HEK293 (cell line): ENCODE measurements around the gene AKAP6.

Experiments used
- CTCF ChIP-seq: fragments of 450-650 bp; formaldehyde crosslinking; IDR thresholded peaks from 2 replicates; pipeline ENCODE4 v1.5.1; 2016; ENCODE audit warnings: missing biosample characterization, missing genetic modification characterization
- PRDM1 ChIP-seq: fragments of 450-650 bp; formaldehyde crosslinking; IDR thresholded peaks from 2 replicates; pipeline ENCODE4; 2016; ENCODE audit warnings: missing biosample characterization, missing genetic modification characterization
- ZNF16 ChIP-seq: fragments of 450-650 bp; formaldehyde crosslinking; IDR thresholded peaks from 2 replicates; pipeline ENCODE4 v1.5.1; 2016; ENCODE audit warnings: low read depth, missing biosample characterization, missing genetic modification characterization
- ZNF18 ChIP-seq: fragments of 450-650 bp; formaldehyde crosslinking; IDR thresholded peaks from 2 replicates; pipeline ENCODE4 v1.5.1; 2016; ENCODE audit warnings: missing biosample characterization, missing genetic modification characterization
- ZNF488 ChIP-seq: fragments of 450-650 bp; formaldehyde crosslinking; IDR thresholded peaks from 2 replicates; pipeline ENCODE4 v1.5.1; 2016; ENCODE audit warnings: missing biosample characterization, missing genetic modification characterization
- ZSCAN30 ChIP-seq: fragments of 450-650 bp; IDR thresholded peaks from 2 replicates; pipeline ENCODE4 v1.5.1; 2018; ENCODE audit warnings: missing biosample characterization, mild to moderate bottlenecking, missing genetic modification characterization, moderate library complexity
- TF ChIP-seq, protein P1 (sequence below): fragments of 450-650 bp; formaldehyde crosslinking; IDR thresholded peaks from 2 replicates; pipeline ENCODE4 v1.5.1; 2016; ENCODE audit warnings: missing biosample characterization, missing genetic modification characterization

GRCh38 chr14:32337759-32338158 lies 8.7 kb downstream of the AKAP6 start:
- TF ChIP-seq CTCF (tag by site-specific recombination), result no peak
- no peak for TF ChIP-seq ZNF488 (tag by site-specific recombination)
- TF ChIP-seq, protein P1, sequence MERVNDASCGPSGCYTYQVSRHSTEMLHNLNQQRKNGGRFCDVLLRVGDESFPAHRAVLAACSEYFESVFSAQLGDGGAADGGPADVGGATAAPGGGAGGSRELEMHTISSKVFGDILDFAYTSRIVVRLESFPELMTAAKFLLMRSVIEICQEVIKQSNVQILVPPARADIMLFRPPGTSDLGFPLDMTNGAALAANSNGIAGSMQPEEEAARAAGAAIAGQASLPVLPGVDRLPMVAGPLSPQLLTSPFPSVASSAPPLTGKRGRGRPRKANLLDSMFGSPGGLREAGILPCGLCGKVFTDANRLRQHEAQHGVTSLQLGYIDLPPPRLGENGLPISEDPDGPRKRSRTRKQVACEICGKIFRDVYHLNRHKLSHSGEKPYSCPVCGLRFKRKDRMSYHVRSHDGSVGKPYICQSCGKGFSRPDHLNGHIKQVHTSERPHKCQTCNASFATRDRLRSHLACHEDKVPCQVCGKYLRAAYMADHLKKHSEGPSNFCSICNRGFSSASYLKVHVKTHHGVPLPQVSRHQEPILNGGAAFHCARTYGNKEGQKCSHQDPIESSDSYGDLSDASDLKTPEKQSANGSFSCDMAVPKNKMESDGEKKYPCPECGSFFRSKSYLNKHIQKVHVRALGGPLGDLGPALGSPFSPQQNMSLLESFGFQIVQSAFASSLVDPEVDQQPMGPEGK (tag by site-specific recombination), result no peak
- no peak for TF ChIP-seq PRDM1 (tag by site-specific recombination)
- TF ChIP-seq ZNF18 (tag by site-specific recombination), result no peak
- TF ChIP-seq ZNF16 (tag by site-specific recombination), result no peak
- TF ChIP-seq ZSCAN30 (tag by site-specific recombination), result no peak
